ENCODE measurements around the gene DNM2. TPM values are rescaled to one million over a fixed set of nuclear protein-coding genes. Genes with fewer than 3 reads are reported as not detected.

Gene DNM2
- total and polyA plus RNA-seq, 2 of the 13 experiments (the other 11 are each of a cell fraction or from before 2014, with no cell fraction given) = 41.7 to 59.8 TPM

DNA sequence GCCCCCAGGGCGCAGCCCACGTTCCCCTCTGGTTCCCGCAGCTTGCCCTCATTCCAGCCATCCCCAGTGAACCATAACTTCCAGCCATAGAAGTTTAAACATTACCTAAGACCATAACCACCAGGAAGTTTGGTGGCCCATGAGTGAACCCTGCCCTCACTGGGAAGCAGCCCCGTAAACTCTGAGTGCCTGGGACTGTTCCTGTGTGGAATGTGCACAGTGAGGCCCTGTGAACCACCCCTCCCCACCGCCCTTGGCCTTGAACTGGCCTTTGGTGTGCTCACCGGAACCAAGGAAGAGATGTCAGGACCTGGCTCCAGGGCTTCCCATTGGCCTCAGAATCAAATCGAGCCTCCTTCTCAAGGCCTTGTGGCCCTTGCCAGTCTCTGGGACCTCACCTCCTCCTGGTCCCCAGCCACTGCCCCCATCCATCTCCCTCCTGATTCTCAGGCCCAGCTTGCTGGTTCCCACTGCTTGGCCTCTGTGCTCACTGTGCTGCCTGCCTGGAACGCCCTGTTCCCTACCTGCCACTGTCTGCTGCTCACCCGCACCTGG, 46.5 kb downstream of the DNM2 start (continued):
- TF ChIP-seq, protein P1, sequence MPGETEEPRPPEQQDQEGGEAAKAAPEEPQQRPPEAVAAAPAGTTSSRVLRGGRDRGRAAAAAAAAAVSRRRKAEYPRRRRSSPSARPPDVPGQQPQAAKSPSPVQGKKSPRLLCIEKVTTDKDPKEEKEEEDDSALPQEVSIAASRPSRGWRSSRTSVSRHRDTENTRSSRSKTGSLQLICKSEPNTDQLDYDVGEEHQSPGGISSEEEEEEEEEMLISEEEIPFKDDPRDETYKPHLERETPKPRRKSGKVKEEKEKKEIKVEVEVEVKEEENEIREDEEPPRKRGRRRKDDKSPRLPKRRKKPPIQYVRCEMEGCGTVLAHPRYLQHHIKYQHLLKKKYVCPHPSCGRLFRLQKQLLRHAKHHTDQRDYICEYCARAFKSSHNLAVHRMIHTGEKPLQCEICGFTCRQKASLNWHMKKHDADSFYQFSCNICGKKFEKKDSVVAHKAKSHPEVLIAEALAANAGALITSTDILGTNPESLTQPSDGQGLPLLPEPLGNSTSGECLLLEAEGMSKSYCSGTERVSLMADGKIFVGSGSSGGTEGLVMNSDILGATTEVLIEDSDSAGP (CRISPR knock-in tag; IDR thresholded peaks at IDR 0.05; ENCODE audit: borderline replicate concordance) = peak; percentile 84
- TF ChIP-seq, protein P2, sequence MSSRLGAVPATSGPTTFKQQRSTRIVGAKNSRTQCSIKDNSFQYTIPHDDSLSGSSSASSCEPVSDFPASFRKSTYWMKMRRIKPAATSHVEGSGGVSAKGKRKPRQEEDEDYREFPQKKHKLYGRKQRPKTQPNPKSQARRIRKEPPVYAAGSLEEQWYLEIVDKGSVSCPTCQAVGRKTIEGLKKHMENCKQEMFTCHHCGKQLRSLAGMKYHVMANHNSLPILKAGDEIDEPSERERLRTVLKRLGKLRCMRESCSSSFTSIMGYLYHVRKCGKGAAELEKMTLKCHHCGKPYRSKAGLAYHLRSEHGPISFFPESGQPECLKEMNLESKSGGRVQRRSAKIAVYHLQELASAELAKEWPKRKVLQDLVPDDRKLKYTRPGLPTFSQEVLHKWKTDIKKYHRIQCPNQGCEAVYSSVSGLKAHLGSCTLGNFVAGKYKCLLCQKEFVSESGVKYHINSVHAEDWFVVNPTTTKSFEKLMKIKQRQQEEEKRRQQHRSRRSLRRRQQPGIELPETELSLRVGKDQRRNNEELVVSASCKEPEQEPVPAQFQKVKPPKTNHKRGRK (CRISPR knock-in tag; IDR thresholded peaks at IDR 0.05) = no peak
- TF ChIP-seq KDM1A (CRISPR knock-in tag; IDR thresholded peaks at IDR 0.05) (no peak), POLR2A (IDR thresholded peaks at IDR 0.05; ENCODE audit: insufficient read depth in 1 of 2, low read depth in 2 of 2, low read length in 2 of 2) (peak in 1 of 2 experiments; percentile 42; a peak in 1 of 4 replicates), ZNF224 (CRISPR knock-in tag; IDR thresholded peaks at IDR 0.05) (peak; percentile 93; the same call in 1 of the 2 replicates), RFXAP (CRISPR knock-in tag; IDR thresholded peaks at IDR 0.05; ENCODE audit: borderline replicate concordance) (0 out of 2 replicates have a peak, but pooled peaks have one; percentile 65), RAD21 (CRISPR knock-in tag; IDR thresholded peaks at IDR 0.05) (no peak), NCOA1 (CRISPR knock-in tag; IDR thresholded peaks at IDR 0.05) (no peak), U2AF2 (IDR thresholded peaks at IDR 0.05; ENCODE audit: low read depth, low read length) (0 out of 2 replicates have a peak, but pooled peaks have one; percentile 33), DMAP1 (CRISPR knock-in tag; IDR thresholded peaks at IDR 0.05) (no peak), WIZ (CRISPR knock-in tag; IDR thresholded peaks at IDR 0.05) (no peak; the same call in 1 of the 2 replicates), PITX1 (CRISPR knock-in tag; IDR thresholded peaks at IDR 0.05) (peak; percentile 80; the same call in 1 of the 2 replicates), ZNF883 (CRISPR knock-in tag; IDR thresholded peaks at IDR 0.05; ENCODE audit: not compliant biosample characterization) (peak; percentile 50), NPAS2 (CRISPR knock-in tag; IDR thresholded peaks at IDR 0.05; ENCODE audit: borderline replicate concordance) (no peak), FOXC1 (CRISPR knock-in tag; IDR thresholded peaks at IDR 0.05; ENCODE audit: borderline replicate concordance) (no peak), NFRKB (IDR thresholded peaks at IDR 0.05) (no peak), ZNF766 (CRISPR knock-in tag; IDR thresholded peaks at IDR 0.05; ENCODE audit: borderline replicate concordance) (no peak), CCAR2 (optimal IDR thresholded peaks at IDR 0.05; ENCODE audit: low read depth, low read length) (peak; percentile 63)
- TF ChIP-seq, protein P3, sequence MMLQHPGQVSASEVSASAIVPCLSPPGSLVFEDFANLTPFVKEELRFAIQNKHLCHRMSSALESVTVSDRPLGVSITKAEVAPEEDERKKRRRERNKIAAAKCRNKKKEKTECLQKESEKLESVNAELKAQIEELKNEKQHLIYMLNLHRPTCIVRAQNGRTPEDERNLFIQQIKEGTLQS (CRISPR knock-in tag; IDR thresholded peaks at IDR 0.05) = 0 out of 2 replicates have a peak, but pooled peaks have one; percentile 62
- TF ChIP-seq, protein P4, sequence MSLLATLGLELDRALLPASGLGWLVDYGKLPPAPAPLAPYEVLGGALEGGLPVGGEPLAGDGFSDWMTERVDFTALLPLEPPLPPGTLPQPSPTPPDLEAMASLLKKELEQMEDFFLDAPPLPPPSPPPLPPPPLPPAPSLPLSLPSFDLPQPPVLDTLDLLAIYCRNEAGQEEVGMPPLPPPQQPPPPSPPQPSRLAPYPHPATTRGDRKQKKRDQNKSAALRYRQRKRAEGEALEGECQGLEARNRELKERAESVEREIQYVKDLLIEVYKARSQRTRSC (CRISPR knock-in tag; IDR thresholded peaks at IDR 0.05; ENCODE audit: low read depth) = no peak
- TF ChIP-seq, protein P5, sequence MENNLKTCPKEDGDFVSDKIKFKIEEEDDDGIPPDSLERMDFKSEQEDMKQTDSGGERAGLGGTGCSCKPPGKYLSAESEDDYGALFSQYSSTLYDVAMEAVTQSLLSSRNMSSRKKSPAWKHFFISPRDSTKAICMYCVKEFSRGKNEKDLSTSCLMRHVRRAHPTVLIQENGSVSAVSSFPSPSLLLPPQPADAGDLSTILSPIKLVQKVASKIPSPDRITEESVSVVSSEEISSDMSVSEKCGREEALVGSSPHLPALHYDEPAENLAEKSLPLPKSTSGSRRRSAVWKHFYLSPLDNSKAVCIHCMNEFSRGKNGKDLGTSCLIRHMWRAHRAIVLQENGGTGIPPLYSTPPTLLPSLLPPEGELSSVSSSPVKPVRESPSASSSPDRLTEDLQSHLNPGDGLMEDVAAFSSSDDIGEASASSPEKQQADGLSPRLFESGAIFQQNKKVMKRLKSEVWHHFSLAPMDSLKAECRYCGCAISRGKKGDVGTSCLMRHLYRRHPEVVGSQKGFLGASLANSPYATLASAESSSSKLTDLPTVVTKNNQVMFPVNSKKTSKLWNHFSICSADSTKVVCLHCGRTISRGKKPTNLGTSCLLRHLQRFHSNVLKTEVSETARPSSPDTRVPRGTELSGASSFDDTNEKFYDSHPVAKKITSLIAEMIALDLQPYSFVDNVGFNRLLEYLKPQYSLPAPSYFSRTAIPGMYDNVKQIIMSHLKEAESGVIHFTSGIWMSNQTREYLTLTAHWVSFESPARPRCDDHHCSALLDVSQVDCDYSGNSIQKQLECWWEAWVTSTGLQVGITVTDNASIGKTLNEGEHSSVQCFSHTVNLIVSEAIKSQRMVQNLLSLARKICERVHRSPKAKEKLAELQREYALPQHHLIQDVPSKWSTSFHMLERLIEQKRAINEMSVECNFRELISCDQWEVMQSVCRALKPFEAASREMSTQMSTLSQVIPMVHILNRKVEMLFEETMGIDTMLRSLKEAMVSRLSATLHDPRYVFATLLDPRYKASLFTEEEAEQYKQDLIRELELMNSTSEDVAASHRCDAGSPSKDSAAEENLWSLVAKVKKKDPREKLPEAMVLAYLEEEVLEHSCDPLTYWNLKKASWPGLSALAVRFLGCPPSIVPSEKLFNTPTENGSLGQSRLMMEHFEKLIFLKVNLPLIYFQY (CRISPR knock-in tag; IDR thresholded peaks at IDR 0.05; ENCODE audit: borderline replicate concordance) = peak; percentile 86; the same call in 1 of the 2 replicates

Measured in HepG2 (cell line).